Measurements from ENCODE around the gene MYDGF. TPM values are rescaled to one million over a fixed set of nuclear protein-coding genes. Genes with fewer than 3 reads are reported as not detected.

Gene MYDGF
- total and polyA plus RNA-seq, 9 of the 15 experiments (the other 6 are each of a cell fraction or from before 2014, with no cell fraction given): 4.2 to 141 (median 82.1) TPM

DNA sequence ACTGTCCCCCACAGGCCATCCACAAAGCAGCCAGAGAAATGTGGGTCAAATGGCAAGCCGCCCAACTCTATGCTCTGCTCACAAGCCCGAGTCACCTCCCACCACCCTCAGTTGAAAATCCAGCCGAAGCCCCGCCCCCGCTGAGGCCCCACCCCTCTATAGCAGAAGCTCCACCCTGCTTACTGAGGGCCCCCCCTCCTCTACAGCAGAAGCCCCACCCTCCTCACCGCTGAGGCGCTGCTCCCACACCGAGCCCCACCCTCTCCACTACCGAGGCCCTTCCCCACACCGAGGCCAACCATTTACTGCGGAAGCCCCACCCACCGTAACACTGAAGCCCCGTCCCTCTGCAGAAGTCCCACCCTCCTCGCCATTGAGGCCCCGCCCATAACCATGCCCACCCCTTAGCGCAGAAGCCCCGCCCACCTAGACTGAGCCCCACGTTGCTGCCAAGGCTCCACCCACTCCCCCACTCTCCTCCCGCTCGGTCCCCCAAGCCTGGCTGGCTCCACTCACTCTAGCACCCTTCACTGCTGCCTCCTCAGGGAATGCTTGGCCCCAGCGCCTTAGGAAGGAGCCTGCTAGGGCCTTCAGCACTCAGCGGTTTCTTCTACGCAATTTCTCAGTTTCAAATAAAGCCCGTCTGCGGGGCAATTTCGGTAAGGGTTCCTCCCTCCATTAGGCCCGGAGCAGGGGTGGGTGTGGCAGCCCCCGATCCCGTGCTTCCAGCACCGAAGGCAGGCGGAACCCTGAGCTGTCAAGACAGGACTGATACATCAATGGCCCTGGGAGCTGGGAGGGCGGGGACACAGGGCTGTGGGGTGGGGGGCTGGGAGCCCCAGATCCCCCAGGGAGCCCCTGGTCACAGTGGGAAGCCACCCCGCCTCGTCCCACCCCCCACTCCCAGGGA, 9.0 kb upstream of the MYDGF start (continued):
- TF ChIP-seq, protein P1, sequence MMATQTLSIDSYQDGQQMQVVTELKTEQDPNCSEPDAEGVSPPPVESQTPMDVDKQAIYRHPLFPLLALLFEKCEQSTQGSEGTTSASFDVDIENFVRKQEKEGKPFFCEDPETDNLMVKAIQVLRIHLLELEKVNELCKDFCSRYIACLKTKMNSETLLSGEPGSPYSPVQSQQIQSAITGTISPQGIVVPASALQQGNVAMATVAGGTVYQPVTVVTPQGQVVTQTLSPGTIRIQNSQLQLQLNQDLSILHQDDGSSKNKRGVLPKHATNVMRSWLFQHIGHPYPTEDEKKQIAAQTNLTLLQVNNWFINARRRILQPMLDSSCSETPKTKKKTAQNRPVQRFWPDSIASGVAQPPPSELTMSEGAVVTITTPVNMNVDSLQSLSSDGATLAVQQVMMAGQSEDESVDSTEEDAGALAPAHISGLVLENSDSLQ (IDR thresholded peaks at IDR 0.05): peak; percentile 45; the same call in 1 of the 2 replicates
- TF ChIP-seq MTA3 (IDR thresholded peaks at IDR 0.05; ENCODE audit: borderline replicate concordance) (0 out of 2 replicates have a peak, but pooled peaks have one; percentile 16), SPI1 (IDR thresholded peaks at IDR 0.05; ENCODE audit: borderline replicate concordance, low read depth, low read length) (peak; percentile 39; the same call in 1 of the 2 replicates), SP1 (CRISPR knock-in tag; IDR thresholded peaks at IDR 0.05) (peak; percentile 62; the same call in 1 of the 2 replicates)
- TF ChIP-seq, protein P2, sequence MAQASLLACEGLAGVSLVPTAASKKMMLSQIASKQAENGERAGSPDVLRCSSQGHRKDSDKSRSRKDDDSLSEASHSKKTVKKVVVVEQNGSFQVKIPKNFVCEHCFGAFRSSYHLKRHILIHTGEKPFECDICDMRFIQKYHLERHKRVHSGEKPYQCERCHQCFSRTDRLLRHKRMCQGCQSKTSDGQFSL (CRISPR knock-in tag; IDR thresholded peaks at IDR 0.05): 0 out of 2 replicates have a peak, but pooled peaks have one; percentile 35
- TF ChIP-seq, protein P2 (tag; IDR thresholded peaks at IDR 0.05): no peak
- TF ChIP-seq, protein P3, sequence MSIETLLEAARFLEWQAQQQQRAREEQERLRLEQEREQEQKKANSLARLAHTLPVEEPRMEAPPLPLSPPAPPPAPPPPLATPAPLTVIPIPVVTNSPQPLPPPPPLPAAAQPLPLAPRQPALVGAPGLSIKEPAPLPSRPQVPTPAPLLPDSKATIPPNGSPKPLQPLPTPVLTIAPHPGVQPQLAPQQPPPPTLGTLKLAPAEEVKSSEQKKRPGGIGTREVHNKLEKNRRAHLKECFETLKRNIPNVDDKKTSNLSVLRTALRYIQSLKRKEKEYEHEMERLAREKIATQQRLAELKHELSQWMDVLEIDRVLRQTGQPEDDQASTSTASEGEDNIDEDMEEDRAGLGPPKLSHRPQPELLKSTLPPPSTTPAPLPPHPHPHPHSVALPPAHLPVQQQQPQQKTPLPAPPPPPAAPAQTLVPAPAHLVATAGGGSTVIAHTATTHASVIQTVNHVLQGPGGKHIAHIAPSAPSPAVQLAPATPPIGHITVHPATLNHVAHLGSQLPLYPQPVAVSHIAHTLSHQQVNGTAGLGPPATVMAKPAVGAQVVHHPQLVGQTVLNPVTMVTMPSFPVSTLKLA (conservative IDR thresholded peaks at IDR 0.05): peak in 1 of 2 experiments; percentile 49; a peak in 1 of 4 replicates
- TF ChIP-seq, protein P4, sequence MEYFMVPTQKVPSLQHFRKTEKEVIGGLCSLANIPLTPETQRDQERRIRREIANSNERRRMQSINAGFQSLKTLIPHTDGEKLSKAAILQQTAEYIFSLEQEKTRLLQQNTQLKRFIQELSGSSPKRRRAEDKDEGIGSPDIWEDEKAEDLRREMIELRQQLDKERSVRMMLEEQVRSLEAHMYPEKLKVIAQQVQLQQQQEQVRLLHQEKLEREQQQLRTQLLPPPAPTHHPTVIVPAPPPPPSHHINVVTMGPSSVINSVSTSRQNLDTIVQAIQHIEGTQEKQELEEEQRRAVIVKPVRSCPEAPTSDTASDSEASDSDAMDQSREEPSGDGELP (CRISPR knock-in tag; IDR thresholded peaks at IDR 0.05; ENCODE audit: borderline replicate concordance): peak; percentile 31; the same call in 1 of the 2 replicates
- TF ChIP-seq, protein P5, sequence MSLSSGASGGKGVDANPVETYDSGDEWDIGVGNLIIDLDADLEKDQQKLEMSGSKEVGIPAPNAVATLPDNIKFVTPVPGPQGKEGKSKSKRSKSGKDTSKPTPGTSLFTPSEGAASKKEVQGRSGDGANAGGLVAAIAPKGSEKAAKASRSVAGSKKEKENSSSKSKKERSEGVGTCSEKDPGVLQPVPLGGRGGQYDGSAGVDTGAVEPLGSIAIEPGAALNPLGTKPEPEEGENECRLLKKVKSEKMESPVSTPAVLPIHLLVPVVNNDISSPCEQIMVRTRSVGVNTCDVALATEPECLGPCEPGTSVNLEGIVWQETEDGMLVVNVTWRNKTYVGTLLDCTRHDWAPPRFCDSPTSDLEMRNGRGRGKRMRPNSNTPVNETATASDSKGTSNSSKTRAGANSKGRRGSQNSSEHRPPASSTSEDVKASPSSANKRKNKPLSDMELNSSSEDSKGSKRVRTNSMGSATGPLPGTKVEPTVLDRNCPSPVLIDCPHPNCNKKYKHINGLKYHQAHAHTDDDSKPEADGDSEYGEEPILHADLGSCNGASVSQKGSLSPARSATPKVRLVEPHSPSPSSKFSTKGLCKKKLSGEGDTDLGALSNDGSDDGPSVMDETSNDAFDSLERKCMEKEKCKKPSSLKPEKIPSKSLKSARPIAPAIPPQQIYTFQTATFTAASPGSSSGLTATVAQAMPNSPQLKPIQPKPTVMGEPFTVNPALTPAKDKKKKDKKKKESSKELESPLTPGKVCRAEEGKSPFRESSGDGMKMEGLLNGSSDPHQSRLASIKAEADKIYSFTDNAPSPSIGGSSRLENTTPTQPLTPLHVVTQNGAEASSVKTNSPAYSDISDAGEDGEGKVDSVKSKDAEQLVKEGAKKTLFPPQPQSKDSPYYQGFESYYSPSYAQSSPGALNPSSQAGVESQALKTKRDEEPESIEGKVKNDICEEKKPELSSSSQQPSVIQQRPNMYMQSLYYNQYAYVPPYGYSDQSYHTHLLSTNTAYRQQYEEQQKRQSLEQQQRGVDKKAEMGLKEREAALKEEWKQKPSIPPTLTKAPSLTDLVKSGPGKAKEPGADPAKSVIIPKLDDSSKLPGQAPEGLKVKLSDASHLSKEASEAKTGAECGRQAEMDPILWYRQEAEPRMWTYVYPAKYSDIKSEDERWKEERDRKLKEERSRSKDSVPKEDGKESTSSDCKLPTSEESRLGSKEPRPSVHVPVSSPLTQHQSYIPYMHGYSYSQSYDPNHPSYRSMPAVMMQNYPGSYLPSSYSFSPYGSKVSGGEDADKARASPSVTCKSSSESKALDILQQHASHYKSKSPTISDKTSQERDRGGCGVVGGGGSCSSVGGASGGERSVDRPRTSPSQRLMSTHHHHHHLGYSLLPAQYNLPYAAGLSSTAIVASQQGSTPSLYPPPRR (CRISPR knock-in tag; IDR thresholded peaks at IDR 0.05; ENCODE audit: borderline replicate concordance): no peak

Measured in K562 (cell line).